Lower lobe of right lung (tissue), 2 donors: ENCODE results near the gene LRP3. TPM values are rescaled to one million over a fixed set of nuclear protein-coding genes. Genes with fewer than 3 reads are reported as not detected.
A peak's percentile ranks its signal among the peaks of the same experiment; 100 is the strongest.
"Not testable (repeated sequence)": the region's sequence is repeated elsewhere in the genome, so short reads cannot be mapped to it uniquely, and the experiment has no call there.

Source experiments
- ATAC-seq, 2 donors: fragments of 200-7000 bp; cut with Tn5 transposase; one replicate each; pipeline ENCODE4 v1.9.1; 2020 to 2022; ENCODE audit warnings: mild to moderate bottlenecking in 2 of 2, moderate library complexity in 2 of 2
- DNase-seq: peaks from one replicate; pipeline ENCODE4 v3.0.0-alpha.2; 2020
- H3K27ac ChIP-seq: fragments of 200-600 bp; one replicate; pipeline ENCODE4 v1.8.0; 2022
- H3K27me3 ChIP-seq: fragments of 200-600 bp; one replicate; pipeline ENCODE4 v1.8.0; 2022; ENCODE audit warnings: low read depth
- H3K36me3 ChIP-seq: fragments of 200-600 bp; one replicate; pipeline ENCODE4 v1.8.0; 2022; ENCODE audit warnings: mild to moderate bottlenecking
- H3K4me1 ChIP-seq: fragments of 200-600 bp; one replicate; pipeline ENCODE4 v1.8.0; 2022
- H3K4me3 ChIP-seq: fragments of 200-600 bp; one replicate; pipeline ENCODE4 v1.8.0; 2022; ENCODE audit warnings: mild to moderate bottlenecking
- H3K9me3 ChIP-seq: fragments of 200-600 bp; one replicate; pipeline ENCODE4 v1.8.0; 2022
- CTCF ChIP-seq: fragments of 200-600 bp; IDR thresholded peaks from one replicate; pipeline ENCODE4 v1.8.0; 2022; ENCODE audit warnings: antibody characterized with exemption, mild to moderate bottlenecking
- intact Hi-C: fragments of 100-400 bp; cut with DNase I; formaldehyde crosslinking; loops from one replicate; pipeline ENCODE4 v1.11.0; 2022
- total RNA-seq: library from RNA; stranded (reverse); fragmentation: NEBNext Ultra II Directional; extraction: Animal tissue kit (Norgen Biotek cat#: 25700); gene quantifications from one replicate; pipeline ENCODE4 v1.2.1, GENCODE V29; 2021
- donor health status: DM: no; HTN: yes; CAD: no; lungs with severe emphysema.

LRP3 gene
- total RNA-seq, 1 donor from 2014 or later, result 13.8 TPM

DNA sequence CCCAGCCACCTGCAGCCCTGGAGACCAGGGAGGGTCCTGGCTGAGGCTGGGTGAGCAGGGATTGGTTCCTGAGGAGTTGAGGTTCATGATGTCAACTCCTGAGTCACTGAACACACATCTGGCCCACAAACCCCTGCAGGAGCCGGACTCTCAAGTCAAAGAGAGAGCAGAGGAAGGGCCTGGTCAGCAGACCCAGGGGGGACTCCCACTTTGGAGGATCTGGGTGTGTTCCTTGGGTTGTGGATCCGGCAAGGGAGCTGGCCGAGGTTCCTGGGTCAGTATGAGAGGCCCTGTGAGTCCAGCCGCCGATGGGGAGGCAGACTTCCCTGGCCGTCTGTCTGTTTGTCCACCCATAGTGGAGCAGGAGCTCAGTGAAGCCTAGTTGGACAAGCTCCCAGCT lies 27.5 kb downstream of the LRP3 start:
- Histone ChIP-seq H3K27ac (no peak overlapping the region), H3K9me3 (no peaks in the 10 kb centered on the region), H3K4me3 (no peak overlapping the region), H3K27me3 (peaks cover 32% of the 10 kb centered on the region), H3K36me3 (no peaks in the 10 kb centered on the region), H3K4me1 (peaks cover 5% of the 10 kb centered on the region)
- TF ChIP-seq CTCF, result no peak
- DNase-seq (no peak), ATAC-seq (no peak)
- intact Hi-C loops, result no loop called here

- H3K27ac ChIP-seq, H3K4me3 ChIP-seq, intact Hi-C loops, ATAC-seq, H3K36me3 ChIP-seq, DNase-seq, H3K9me3 ChIP-seq, H3K4me1 ChIP-seq: not testable (repeated sequence)
- H3K27me3 ChIP-seq, result peaks cover 38% of the 10 kb centered on the region
Measured at GRCh38 chr19:33222255-33222654, 28.1 kb downstream of the LRP3 start.

DNA sequence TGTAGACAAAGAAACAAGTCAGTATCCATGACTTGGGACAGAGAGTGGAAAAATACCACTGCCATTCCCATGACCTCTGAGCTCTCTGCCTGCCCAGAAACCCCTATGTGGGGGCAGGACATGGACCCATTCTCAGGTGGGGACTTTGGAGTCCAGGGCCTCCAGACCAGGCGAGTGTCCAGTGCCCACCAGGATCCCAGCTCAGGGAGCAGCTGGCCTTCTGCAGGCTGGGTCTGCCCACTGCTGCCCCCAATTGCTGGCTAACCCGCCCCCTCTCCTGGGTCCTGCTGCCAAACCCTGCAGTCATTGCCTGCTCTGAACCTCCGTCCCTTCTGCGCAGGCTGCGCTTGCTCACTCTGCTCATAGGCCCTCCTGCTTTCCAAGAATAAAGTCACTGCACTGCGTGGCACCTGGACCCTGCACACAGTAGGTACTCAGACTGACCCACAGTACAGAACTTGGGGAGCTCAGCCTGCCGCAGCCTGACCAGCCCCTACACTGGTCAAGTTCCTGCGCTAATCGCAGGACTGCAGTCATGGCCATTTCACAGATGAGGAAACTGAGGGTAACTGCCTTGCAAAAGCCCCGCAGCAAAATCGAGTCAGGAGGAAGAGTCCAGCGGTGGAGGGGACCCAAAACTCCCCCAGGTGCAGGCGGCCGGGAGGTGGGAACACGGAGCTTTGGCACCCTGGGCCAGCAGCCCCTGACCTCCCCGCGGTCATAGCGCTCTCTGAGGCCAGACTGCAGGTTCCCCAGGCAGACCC lies 30.7 kb downstream of the LRP3 start:
- peaks cover 13% of the 10 kb centered on the region for H3K9me3 ChIP-seq
- H3K36me3 ChIP-seq, result no peaks in the 10 kb centered on the region
- TF ChIP-seq CTCF, result no peak
- peaks cover 43% of the 10 kb centered on the region for H3K27me3 ChIP-seq
- H3K27ac ChIP-seq, result no peak overlapping the region
- DNase-seq (no peak), ATAC-seq (no peak)
- H3K4me3 ChIP-seq, result no peak overlapping the region
- peaks cover 5% of the 10 kb centered on the region for H3K4me1 ChIP-seq
- intact Hi-C loops, result no loop called here

DNA sequence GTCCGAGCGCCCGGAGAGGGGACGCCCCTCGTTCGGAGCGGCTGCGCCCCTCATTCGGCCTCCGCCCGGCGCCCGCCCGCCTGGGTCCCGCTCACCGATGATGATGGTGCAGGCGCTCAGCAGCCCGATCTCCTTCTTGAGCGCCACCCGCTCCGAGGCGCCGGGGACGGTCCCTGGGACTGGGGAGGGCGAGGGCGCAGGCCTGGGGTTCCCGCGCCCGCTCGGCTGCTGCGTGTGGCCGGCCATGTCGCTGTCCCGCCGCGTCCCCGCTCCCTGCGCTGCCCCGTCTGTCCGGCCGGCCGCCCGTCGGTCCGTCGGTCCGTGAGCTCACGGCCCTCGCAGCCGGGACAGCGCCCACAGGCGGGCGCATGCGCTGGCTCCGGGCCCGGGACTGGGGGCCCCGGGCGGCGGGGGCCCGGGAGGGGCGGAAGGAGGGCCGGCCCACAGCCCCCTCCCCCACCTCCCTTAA lies 31.4 kb downstream of the LRP3 start, which contains the start of gene SLC7A10:
TSS of gene SLC7A10 (minus strand) at position 393 of the 469 bp plus-strand sequence. CDS start at position 246, 147 bp downstream.
- Histone ChIP-seq H3K4me3 (peak within 1 kb of the TSS; percentile 45), H3K4me1 (peaks cover 5% of the 10 kb centered on the region), H3K9me3 (peaks cover 13% of the 10 kb centered on the region), H3K27me3 (peaks cover 43% of the 10 kb centered on the region), H3K27ac (no peak within 1 kb of the TSS), H3K36me3 (no peaks in the 10 kb centered on the region)
- DNase-seq (no peak), ATAC-seq (peak; percentile 3 to 25)
- intact Hi-C loops, result no loop called here
- no peak for TF ChIP-seq CTCF

GRCh38 chr19:33226550-33227241 lies 32.6 kb downstream of the LRP3 start:
- intact Hi-C loops, result no loop called here
- no peak for TF ChIP-seq CTCF
- Histone ChIP-seq H3K4me1 (peaks cover 5% of the 10 kb centered on the region), H3K9me3 (peaks cover 13% of the 10 kb centered on the region), H3K27ac (peak overlapping the region; percentile 36), H3K4me3 (peak overlapping the region; percentile 45), H3K27me3 (peaks cover 38% of the 10 kb centered on the region), H3K36me3 (no peaks in the 10 kb centered on the region)
- peak; percentile 79 for DNase-seq
- ATAC-seq, result peak; percentile 83

GRCh38 chr19:33227242-33227650 lies 33.1 kb downstream of the LRP3 start:
- TF ChIP-seq CTCF, result no peak
- intact Hi-C loops, result no loop called here
- Histone ChIP-seq H3K27ac (peak overlapping the region; percentile 36), H3K9me3 (peaks cover 13% of the 10 kb centered on the region), H3K4me1 (peaks cover 5% of the 10 kb centered on the region), H3K4me3 (peak overlapping the region; percentile 45), H3K27me3 (peaks cover 36% of the 10 kb centered on the region), H3K36me3 (no peaks in the 10 kb centered on the region)
- DNase-seq (peak; percentile 67), ATAC-seq (peak; percentile 64 to 80)
